HG03460 (cell line): ENCODE results near the gene RGS12.

ENCODE experiments used
- ATAC-seq: cut with Tn5 transposase; IDR thresholded peaks from one replicate; pipeline ENCODE4 v1.9.1; 2021; ENCODE audit not compliant: unreplicated experiment

The RGS12 gene

GRCh38 chr4:3269991-3270611 lies 22.7 kb upstream of the RGS12 start:
- ATAC-seq, result no peak

- ATAC-seq, result no peak
Measured at GRCh38 chr4:3271131-3271530, 21.7 kb upstream of the RGS12 start.

DNA sequence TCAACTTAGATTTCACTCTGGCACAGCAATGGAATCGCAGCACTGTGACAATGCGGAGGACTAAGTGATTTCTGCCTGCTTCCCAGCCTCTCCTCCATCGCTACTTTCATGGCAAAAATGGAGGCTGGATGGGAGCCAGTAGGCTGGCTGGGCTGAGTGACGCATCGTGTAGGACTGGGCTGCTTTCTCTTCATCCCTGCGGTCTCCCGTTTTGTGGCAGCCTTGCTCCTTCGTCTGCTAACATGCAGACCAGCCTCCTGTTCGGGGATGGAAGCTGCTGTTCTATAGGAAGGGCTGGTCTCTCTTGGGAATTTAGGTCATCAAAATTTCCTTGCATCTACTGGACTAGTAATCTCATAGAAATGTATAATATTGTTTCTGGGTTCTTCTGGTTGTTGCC lies 15.8 kb upstream of the RGS12 start:
- no peak for ATAC-seq

DNA sequence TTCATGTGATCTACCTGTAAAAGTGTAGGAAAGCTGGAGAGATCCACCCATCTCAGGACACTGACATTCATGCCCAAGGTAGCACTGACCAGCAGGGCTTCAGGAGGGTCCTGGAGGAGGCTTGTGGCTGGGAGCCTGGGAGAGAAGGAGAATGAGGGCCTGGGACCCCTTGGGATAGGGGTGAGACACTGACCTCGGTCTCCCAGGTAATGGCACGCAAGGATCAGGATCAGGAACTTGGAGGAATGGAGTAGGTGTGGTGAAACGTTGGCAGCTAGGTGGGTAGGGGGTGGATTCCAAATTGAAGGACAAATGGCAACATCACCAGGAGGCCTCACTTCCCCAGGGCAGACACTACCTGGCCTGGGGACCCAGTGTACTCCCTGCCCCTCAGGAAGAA lies 12.4 kb upstream of the RGS12 start:
- ATAC-seq, result no peak

DNA sequence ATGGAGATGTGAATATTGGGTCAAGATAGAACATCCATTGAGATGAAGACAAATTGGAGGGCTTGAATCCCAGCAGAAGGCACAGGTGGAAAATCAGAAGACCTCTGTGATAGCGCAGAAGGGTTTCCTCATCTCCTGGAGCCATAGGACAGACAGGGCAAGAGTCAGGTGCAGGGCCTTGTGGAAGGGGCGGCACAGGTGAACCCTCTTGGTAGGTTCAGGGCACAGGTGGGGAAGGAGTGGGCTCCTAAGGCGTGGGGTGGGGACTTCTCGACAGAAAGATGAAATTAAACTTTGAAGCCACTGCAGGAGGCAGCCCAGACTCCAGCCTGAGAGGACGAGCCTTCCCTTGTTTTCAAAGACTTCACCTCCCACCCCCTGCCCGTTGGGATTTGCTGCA lies 9.3 kb upstream of the RGS12 start:
- ATAC-seq, result no peak

DNA sequence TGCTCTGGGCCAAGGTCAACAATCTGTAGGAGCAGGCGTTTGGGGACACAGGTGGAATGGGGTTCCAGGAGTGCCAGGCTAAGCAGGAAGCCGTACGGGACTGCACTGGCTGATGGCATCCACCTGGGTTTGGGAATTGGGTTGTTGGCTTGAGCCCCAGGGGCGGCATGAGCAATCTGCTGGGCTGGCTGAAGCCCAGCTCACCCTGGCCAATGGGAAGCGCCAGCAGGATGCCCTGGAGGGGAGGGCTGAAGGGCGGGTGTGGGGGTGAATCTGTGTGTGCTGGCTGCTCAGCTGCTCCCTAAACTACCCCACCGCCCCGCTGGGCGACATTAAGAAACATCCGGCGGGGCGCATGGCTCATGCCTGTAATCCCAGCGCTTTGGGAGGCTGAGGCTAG lies 8.9 kb upstream of the RGS12 start:
- no peak for ATAC-seq

GRCh38 chr4:3284734-3285557 lies 7.9 kb upstream of the RGS12 start:
- no peak for ATAC-seq

GRCh38 chr4:3285558-3286334 lies 7.1 kb upstream of the RGS12 start:
- ATAC-seq, result peak; percentile 94

GRCh38 chr4:3286335-3287175 lies 6.3 kb upstream of the RGS12 start:
- no peak for ATAC-seq

GRCh38 chr4:3287271-3287971 lies 5.4 kb upstream of the RGS12 start:
- ATAC-seq, result no peak

DNA sequence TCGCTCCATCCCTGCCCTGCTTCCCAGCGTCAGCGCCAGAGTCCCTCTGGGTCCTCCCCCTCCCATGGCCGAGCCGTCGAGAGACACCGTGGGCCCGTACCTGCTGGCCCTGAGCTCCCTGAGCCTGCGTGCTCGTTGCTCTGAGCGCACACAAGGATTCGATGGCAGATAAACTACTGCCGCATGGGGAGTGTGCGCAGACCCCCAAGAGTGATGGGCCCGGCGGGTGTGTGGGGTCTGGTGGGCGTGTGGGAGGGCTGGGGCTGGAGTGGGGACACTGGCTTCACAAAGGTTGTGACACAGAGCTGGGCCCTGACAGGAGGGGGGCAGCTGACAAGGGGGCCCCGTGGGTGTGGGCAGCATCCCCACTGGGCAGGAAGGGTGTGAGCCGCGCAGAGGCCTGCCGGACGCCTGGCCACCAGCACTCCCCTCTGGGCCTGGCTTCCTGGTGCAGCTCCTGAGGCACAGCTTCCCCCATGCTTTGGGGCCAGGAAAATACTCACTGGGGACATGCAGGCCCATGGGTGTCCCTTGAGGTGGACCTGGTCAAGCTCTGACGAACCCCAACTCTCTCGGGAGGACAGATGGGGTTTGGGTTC lies 4.8 kb upstream of the RGS12 start:
- no peak for ATAC-seq

DNA sequence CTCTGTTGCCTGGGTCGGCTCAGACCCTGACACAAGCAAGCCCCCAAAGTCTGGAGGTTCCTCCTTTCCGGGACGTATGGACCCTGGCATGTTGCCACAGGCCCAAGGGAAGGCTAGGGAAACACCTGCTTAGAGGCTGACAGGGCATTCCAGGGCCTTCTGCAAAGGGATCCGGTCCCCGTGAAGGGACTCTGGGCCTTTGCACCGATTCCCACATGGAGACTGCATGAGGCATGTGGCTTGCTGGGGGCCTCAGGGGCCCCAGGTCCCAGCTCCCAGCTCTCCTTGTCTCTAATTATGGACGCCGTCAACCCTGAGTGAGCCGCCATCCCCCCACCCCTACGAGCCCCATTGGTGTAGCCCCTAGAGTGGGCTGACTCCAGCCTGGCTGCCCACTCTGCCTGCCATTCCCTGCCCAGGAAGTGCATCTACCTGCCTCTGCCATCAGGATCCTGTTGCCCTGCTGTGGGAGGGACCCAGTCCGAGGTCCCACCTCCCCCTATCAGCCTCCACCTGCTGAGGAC lies 4.2 kb upstream of the RGS12 start:
- ATAC-seq, result no peak

- ATAC-seq, result no peak
Measured at GRCh38 chr4:3290476-3290875, 2.3 kb upstream of the RGS12 start.

DNA sequence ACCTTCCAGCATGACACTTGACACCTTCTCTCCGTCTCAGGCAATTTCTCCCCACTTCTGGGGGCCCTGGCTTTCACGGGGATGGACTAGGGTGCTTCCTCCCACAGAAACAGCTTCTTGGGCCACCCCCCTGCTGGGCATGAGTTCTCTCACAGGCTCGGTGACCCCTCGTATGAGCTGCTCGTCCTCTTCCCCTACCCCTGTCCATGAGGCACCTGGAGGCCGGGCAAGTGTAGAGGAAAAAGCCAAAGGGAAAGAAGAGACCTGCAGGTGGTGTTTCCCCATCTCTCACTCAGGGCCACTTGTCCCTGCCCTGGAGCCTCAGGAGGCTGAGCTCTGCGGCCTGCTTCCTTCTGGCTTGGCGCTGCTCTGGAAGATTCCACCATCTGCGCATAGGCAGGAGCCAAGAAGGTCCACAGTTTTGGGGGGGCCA lies 1.9 kb upstream of the RGS12 start:
- ATAC-seq, result no peak

DNA sequence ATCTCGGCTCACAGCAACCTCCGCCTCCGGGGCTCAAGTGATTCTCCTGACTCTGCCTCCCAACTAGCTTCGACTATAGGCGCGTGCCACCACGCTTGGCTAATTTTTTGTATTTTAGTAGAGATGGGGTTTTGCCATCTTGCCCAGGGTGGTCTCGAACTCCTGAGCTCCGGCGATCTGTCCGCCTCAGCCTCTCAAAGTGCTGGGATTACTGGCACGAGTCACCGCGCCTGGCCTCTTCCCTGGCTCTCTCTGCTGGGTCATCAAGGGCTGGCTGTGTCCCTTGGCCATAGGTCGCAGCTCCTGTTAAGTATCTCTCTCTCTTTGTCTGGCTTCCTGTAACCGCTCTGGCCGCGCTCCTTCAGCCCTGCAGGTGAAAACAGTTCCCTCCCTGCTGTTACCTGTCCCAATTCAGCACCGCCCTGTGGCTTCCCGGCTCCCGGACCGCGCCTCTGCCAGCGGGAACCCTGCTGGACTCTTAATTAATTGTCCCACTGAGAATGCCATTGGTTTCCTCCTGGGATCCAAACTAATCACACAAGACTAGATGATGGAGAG lies 1.3 kb upstream of the RGS12 start:
- no peak for ATAC-seq

GRCh38 chr4:3291969-3292570 lies 751 bp upstream of the RGS12 start:
- ATAC-seq, result peak; percentile 28

DNA sequence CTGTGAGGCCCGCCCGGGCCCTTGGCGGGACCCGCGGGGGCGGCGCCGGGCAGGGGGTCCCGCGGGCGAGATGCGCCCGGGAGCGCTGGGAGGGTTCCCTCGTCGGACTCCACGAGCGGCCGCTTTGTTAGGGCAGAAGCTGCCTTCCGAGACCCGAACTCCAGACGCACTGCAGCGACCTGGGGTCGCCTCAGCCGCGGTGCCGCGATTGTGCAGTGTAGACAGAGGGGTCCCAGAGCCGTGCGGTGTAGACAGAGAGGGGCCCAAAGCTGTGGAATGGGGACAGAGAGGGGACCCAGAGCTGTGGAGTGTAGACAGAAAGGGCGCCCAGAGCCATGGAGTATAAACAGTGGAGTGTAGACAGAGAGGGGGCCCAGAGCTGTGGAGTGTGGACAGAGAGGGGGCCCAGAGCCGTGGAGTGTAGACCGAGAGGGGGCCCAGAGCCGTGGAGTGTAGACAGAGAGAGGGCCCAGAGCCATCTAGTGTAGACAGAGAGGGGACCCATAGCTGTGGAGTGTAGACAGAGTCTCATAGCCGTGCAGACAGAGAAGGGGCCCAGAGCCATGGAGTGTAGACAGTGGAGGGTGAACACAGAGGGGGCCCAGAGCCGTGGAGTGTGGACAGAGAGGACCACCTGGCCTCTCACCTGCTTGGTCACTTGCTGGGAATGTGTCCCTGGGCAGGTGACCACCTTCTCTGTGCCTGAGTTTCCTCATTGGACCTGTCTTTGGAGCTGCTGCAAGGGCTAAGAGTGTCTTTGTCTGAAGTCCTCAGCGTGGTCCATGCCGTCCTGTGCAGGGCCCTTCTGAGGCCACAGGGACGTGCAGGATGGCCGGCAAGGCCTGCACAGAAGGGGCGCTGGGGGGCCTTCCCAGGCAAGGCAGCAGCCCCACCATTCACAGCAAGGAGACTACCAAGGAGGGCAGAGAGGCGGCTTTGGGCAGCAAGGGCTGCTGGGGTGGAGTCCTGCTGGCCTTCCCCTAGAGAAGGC lies 875 bp downstream of the RGS12 start:
- ATAC-seq, result no peak
